DOHH2 (cell line): ENCODE data around the gene MUC21.

Source experiments
- CTCF ChIP-seq: fragments of 200-600 bp; sonication (generic); IDR thresholded peaks from one replicate; pipeline ENCODE4 v1.5.1; 2014; ENCODE audit warnings: antibody characterized with exemption, mild to moderate bottlenecking, low read depth, low read length; ENCODE audit not compliant: poor library complexity, severe bottlenecking
- EZH2phosphoT487 ChIP-seq: fragments of 200-600 bp; sonication (generic); IDR thresholded peaks from 2 replicates; pipeline ENCODE4 v1.6.1; 2017; ENCODE audit warnings: borderline replicate concordance, mild to moderate bottlenecking, antibody characterized with exemption, low read length, moderate library complexity, mixed read lengths

DNA sequence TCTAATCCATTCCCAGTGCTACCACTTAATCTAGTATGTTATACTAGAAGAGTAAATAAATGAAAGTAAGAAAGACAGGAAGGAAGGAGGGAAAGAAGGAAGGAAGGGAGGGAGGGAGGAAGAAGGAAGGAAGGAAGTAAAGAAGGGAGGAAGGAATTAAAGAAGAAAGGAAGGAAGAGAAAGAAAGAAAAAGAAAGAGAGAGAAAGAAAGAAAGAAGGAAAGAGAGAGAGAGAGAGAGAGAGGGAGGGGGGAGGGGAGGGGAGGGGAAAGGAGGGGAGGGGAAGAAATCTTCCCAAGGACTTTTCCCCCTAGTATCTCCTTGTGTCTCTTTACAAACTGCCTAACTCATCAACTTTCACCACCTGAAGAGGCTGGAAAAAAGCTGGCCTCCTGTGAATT is 20.8 kb upstream of the MUC21 start:
- TF ChIP-seq CTCF (no peak), EZH2phosphoT487 (no peak)
